KMS-11 (cell line): ENCODE results near the gene LY6G5B.

ENCODE experiments used
- H2AFZ ChIP-seq: fragments of 200-600 bp; sonication (generic); 2 replicates; pipeline ENCODE4 v1.6.1; 2016; ENCODE audit warnings: antibody characterized with exemption, mixed run types, low read depth
- H3K27ac ChIP-seq: fragments of 200-600 bp; sonication (generic); 2 replicates; pipeline ENCODE4 v1.6.1; 2016; ENCODE audit warnings: mild to moderate bottlenecking, mixed run types
- H3K27me3 ChIP-seq: fragments of 200-600 bp; sonication (generic); 2 replicates; pipeline ENCODE4 v1.6.1; 2017; ENCODE audit warnings: mild to moderate bottlenecking, low read depth, mixed run types, moderate library complexity; ENCODE audit not compliant: insufficient read depth
- H3K36me3 ChIP-seq: fragments of 200-600 bp; sonication (generic); 2 replicates; pipeline ENCODE4 v1.6.1; 2017; ENCODE audit warnings: mild to moderate bottlenecking, mixed run types; ENCODE audit not compliant: insufficient read depth
- H3K4me1 ChIP-seq: fragments of 200-600 bp; sonication (generic); 2 replicates; pipeline ENCODE4 v1.6.1; 2016; ENCODE audit warnings: mild to moderate bottlenecking, low read depth, mixed run types; ENCODE audit not compliant: poor library complexity, severe bottlenecking
- H3K4me2 ChIP-seq: fragments of 200-600 bp; sonication (generic); 2 replicates; pipeline ENCODE4 v1.7.0; 2016; ENCODE audit warnings: mild to moderate bottlenecking, mixed run types
- H3K4me3 ChIP-seq: fragments of 200-600 bp; sonication (generic); IDR thresholded peaks from 2 replicates; pipeline ENCODE4 v1.6.1; 2017; ENCODE audit warnings: low read depth, low read length, mixed read lengths; ENCODE audit not compliant: insufficient read depth
- H3K79me2 ChIP-seq: fragments of 200-600 bp; sonication (generic); 2 replicates; pipeline ENCODE4 v1.6.1; 2016; ENCODE audit warnings: low read depth, mixed run types; ENCODE audit not compliant: insufficient read depth
- H3K9ac ChIP-seq: fragments of 200-600 bp; sonication (generic); 2 replicates; pipeline ENCODE4 v1.6.1; 2016; ENCODE audit warnings: mild to moderate bottlenecking, mixed run types
- H4K20me1 ChIP-seq: fragments of 200-600 bp; sonication (generic); 2 replicates; pipeline ENCODE4 v1.6.1; 2016; ENCODE audit warnings: mild to moderate bottlenecking, mixed run types; ENCODE audit not compliant: insufficient read depth
- TF ChIP-seq, protein P1 (sequence below): fragments of 200-600 bp; sonication (generic); conservative IDR thresholded peaks from 2 replicates; pipeline ENCODE4 v1.6.1; 2017; ENCODE audit warnings: low read depth, mild to moderate bottlenecking, antibody characterized with exemption, low read length, moderate library complexity, mixed read lengths

The LY6G5B gene

DNA sequence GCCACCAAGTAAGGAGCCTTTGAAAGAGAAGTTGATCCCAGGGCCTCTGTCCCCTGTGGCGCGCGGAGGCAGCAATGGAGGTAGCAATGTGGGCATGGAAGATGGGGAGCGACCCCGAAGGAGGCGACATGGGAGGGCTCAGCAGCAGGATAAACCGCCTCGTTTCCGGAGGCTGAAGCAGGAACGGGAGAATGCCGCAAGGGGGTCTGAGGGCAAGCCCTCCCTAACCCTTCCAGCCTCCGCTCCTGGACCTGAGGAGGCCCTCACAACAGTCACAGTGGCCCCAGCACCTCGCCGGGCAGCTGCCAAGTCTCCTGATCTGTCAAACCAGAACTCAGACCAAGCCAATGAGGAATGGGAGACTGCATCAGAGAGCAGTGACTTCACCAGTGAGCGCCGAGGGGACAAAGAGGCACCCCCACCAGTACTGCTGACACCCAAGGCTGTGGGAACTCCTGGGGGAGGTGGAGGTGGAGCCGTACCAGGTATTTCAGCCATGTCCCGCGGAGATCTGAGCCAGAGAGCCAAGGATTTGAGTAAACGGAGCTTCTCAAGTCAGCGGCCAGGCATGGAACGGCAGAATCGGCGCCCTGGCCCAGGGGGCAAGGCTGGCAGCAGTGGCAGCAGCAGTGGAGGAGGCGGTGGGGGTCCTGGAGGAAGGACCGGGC lies 37.4 kb upstream of the LY6G5B start:
- Histone ChIP-seq H2AFZ (no peak overlapping the region), H3K4me3 (no peak overlapping the region), H3K27ac (no peak overlapping the region), H3K4me2 (no peak overlapping the region), H3K9ac (no peak overlapping the region), H4K20me1 (no peaks in the 10 kb centered on the region), H3K4me1 (no peaks in the 10 kb centered on the region), H3K27me3 (no peaks in the 10 kb centered on the region), H3K36me3 (peaks cover 8% of the 10 kb centered on the region; the same call in 1 of the 2 replicates), H3K79me2 (no peaks in the 10 kb centered on the region)
- TF ChIP-seq, protein P1, sequence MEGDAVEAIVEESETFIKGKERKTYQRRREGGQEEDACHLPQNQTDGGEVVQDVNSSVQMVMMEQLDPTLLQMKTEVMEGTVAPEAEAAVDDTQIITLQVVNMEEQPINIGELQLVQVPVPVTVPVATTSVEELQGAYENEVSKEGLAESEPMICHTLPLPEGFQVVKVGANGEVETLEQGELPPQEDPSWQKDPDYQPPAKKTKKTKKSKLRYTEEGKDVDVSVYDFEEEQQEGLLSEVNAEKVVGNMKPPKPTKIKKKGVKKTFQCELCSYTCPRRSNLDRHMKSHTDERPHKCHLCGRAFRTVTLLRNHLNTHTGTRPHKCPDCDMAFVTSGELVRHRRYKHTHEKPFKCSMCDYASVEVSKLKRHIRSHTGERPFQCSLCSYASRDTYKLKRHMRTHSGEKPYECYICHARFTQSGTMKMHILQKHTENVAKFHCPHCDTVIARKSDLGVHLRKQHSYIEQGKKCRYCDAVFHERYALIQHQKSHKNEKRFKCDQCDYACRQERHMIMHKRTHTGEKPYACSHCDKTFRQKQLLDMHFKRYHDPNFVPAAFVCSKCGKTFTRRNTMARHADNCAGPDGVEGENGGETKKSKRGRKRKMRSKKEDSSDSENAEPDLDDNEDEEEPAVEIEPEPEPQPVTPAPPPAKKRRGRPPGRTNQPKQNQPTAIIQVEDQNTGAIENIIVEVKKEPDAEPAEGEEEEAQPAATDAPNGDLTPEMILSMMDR = no peak

DNA sequence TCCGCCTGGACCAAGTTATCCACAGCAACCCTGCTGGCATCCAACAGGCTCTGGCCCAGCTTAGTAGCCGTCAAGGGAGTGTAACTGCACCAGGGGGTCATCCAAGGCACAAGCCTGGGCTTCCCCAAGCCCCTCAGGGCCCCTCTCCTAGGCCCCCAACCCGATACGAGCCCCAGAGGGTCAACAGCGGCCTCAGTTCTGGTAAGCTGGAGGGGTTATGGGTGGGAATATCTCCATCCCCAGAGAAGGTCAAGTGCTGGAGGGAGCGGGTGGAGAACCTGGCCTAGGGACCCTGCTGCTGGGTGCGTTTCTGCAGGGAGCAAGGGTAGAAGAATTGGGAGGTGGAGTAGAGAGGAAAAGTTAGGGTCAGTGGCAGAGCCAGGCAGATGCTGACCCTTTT lies 36.3 kb upstream of the LY6G5B start:
- Histone ChIP-seq H3K4me2 (no peak overlapping the region), H3K4me1 (no peaks in the 10 kb centered on the region), H2AFZ (no peak overlapping the region), H3K36me3 (peaks cover 8% of the 10 kb centered on the region; the same call in 1 of the 2 replicates), H3K27ac (no peak overlapping the region), H3K27me3 (no peaks in the 10 kb centered on the region), H3K9ac (no peak overlapping the region), H3K79me2 (no peaks in the 10 kb centered on the region), H4K20me1 (no peaks in the 10 kb centered on the region), H3K4me3 (no peak overlapping the region)
- TF ChIP-seq, protein P1 = no peak

DNA sequence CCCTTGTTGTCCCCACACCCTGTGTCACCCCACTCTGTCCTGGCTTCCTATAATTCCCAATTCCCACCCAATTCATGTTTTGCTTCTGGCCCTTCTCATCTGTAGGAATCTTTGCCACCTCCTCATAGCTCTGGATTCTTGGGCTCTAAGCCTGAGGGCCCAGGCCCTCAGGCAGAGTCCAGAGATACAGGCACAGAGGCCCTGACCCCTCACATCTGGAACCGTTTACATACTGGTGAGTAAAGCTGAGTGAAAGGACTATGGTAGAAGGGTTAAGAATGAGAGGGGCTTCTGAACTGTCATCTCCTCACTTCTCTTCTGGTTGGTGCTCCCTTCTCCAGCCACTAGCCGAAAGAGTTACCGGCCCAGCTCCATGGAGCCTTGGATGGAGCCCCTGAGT lies 35.6 kb upstream of the LY6G5B start:
- Histone ChIP-seq H2AFZ (no peak overlapping the region), H3K27me3 (no peaks in the 10 kb centered on the region), H3K4me2 (no peak overlapping the region), H3K4me1 (no peaks in the 10 kb centered on the region), H4K20me1 (no peaks in the 10 kb centered on the region), H3K36me3 (peaks cover 8% of the 10 kb centered on the region; the same call in 1 of the 2 replicates), H3K27ac (no peak overlapping the region; the same call in 1 of the 2 replicates), H3K9ac (no peak overlapping the region), H3K4me3 (no peak overlapping the region), H3K79me2 (no peaks in the 10 kb centered on the region)
- TF ChIP-seq, protein P1 = no peak

GRCh38 chr6:31634969-31635575 lies 34.7 kb upstream of the LY6G5B start:
- Histone ChIP-seq H4K20me1 (no peaks in the 10 kb centered on the region), H2AFZ (no peak overlapping the region), H3K79me2 (no peaks in the 10 kb centered on the region), H3K4me1 (no peaks in the 10 kb centered on the region), H3K9ac (no peak overlapping the region), H3K27me3 (no peaks in the 10 kb centered on the region), H3K36me3 (peaks cover 8% of the 10 kb centered on the region; the same call in 1 of the 2 replicates), H3K27ac (no peak overlapping the region), H3K4me2 (no peak overlapping the region), H3K4me3 (no peak overlapping the region)
- TF ChIP-seq, protein P1 = no peak
